HTR-8/SVneo (cell line): Measurements from ENCODE around the gene IMP3.
"Not testable (repeated sequence)": the region's sequence is repeated elsewhere in the genome, so short reads cannot be mapped to it uniquely, and the experiment has no call there.

Source experiments
- DNase-seq: peaks from one replicate; pipeline ENCODE4 v3.0.0; 2011; ENCODE audit warnings: low spot score, mixed read lengths; ENCODE audit not compliant: insufficient read length
- FAIRE-seq: peaks from 2 replicates; lab custom pipeline; 2011; peaks lifted over from hg19 to GRCh38; lab: Jason Lieb, UNC

Gene IMP3

DNA sequence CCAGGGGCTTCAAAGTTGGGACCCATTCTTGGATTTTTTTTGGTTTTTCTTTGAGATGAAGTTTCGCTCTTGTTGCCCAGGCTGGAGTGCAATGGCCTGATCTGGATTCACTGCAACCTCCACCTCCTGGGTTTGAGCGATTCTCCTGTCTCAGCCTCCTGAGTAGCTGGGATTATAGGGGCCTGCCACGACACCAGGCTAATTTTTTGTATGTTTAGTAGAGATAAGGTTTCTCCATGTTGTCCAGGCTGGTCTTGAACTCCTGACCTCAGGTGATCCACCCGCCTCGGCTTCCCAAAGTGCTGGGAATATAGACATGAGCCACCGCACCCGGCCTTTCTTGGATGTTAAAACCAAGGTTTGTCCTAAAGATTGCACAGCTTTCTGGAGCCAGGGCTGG is 6.1 kb downstream of the IMP3 start:
- DNase-seq, FAIRE-seq: not testable (repeated sequence)

DNA sequence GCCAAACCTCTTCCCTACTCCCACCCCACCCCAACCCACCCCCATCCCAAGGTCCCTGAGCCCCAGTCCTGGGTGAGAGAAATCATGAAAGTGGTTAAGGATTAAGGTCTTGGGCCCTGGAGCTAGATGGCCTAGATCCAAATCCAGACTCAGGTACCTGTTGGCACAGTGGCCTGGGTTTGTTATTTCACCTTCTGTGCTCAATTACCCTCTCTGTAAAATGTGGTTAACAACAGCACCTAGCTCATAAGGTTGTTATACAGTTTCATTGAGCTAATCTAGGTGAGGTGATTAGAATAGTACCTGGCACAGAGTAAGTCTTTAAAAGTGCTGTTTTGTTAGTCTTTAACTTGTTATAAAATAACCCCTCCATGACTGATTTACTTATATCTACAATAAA is 8.1 kb downstream of the IMP3 start:
- no peak for FAIRE-seq
- no peak for DNase-seq

DNA sequence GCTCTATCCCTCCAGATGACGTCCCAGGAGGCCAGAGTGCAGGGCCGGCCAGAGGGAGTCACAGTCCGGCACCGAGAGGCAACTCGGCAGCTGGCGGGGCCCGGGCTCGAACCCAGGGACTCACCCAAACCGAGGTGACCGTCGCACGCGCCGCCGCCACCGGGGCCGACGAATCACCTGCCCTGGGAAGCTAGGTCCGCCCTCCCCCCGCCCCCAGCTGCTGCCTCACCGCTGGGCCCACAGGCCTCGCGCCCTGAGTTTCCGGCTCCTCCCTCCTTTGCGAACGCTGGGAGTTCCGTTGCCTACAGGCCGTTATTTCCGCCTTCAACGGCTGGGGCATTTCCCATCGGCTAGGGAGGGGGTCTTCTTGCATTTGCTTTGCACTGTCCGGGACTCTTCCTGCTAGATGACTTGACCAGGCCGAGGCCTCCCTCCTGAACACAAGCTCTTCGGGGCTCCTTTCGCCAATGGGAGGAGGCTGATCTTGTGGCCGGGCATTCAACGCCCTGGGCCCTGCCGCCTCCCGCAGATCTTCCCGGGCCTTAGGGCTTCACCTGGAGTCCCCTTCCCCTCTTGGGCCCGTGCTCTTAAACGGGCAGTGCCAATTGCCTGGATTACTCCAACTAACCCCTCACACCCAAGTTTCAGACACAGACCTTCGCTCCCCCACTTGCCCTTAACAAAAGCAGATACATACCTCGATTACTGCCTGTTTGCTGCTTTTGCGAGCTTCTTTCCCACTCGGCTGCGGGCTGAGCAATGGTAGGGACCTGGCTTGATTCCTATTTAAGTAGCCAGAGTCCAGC is 14.3 kb downstream of the IMP3 start, which contains the start of gene SNUPN:
SNUPN (minus strand) TSS at position 184 of the 806 bp plus-strand sequence. CDS start 4,674 bp downstream, outside the sequence.
- FAIRE-seq (no peak), DNase-seq (peak; percentile 93)

DNA sequence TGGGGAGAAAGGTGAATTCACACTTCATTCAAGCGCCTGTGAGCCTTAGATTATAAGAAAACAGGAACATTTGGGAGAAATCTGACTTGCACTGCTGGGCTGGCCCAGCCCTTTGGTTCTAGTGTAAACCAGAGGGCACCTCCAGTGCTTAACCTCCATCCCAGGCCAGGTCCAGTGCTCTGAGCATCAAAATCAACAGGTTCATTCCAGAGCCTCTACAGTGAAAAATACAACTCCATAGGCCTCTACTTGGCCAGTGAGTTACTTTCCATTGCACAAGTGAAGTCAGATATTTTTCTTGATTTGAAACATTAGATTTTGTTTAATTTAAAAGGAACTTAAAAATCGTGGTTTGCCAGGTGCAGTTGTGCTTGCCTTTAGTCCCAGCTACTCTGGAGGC is 17.5 kb downstream of the IMP3 start:
- FAIRE-seq: no peak

DNA sequence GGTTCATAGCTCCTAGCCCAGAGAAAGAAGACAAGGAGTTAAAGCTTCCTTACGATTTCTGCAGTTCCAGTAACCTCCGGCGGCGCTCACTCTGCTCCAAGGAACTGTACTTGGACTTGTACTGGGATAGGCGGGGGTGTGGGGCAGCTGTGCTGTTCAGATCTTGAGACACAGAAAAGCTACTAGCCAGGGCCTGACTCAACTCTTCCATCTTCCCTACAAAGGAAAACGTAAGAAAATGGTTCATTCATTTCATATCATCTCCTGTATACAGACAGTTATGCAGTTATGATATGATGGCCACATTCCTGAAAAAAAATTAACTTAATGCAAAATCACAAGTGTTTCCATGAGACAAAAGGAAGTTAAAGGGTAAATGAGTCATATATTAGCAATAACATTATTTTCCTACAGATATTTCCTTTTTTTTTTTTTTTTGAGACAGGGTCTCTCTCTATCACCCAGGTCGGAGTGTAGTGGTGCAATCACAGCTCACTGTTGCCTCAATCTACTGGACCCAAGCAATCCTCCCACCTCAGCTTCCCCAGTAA is 19.1 kb downstream of the IMP3 start:
- no peak for FAIRE-seq
- DNase-seq: no peak

More for the DNA sequence above, 17.5 kb downstream of the IMP3 start:
- no peak for DNase-seq

DNA sequence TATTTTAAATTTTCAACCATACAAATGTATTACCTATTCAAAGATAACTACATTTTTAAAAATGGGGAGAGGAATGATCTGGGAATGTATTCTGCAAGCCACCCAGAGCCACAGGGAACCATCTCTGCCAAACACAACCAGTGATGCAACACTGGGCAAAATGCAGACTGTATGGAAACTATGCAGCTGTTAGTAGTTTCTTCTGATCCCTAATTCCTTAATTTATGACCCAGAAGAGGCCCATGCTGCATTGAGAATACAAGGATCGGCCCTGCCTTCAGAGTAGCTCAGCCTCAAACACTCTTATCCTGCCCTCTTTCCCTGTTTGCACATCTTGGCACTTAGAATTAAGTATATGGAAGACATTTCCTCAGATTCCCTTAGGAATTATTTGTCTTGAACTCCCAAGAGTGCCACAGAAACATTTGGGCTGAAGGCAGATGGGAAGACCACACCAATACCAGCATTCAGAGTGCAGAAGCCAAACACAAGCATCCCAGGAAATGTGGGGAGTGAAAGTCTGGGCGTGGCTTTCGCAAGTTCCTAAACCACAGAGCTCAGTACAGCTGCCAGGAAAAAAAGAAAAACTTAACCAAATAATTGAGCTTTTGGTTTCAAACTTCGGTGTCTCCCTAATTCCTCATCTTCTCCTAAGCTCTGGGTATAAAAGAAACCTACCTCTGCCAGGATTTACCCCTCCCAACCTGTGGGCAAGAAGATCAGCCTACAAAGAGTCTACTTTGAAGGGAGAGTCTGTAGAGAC is 19.8 kb downstream of the IMP3 start:
- DNase-seq (no peak), FAIRE-seq (no peak)

DNA sequence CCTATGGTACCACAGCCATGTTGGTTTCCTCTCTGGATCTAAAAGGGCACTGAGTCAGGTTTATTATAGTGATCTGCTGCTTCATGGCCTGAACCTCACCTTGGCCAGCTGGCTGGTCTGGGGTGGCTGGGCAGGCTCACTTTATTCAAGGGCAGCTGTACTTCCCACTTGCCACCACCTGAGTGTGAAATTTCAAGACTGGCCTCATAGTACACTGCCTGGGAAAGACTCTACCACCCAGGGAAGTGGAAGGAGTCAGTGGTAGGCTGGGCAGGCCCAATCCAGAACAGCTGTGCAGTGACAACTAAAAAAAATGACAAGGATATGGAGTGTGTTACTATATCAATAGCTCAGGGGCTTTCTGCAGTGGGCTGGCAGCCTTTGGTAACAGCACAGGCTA is 23.3 kb downstream of the IMP3 start:
- FAIRE-seq (no peak), DNase-seq (no peak)

DNA sequence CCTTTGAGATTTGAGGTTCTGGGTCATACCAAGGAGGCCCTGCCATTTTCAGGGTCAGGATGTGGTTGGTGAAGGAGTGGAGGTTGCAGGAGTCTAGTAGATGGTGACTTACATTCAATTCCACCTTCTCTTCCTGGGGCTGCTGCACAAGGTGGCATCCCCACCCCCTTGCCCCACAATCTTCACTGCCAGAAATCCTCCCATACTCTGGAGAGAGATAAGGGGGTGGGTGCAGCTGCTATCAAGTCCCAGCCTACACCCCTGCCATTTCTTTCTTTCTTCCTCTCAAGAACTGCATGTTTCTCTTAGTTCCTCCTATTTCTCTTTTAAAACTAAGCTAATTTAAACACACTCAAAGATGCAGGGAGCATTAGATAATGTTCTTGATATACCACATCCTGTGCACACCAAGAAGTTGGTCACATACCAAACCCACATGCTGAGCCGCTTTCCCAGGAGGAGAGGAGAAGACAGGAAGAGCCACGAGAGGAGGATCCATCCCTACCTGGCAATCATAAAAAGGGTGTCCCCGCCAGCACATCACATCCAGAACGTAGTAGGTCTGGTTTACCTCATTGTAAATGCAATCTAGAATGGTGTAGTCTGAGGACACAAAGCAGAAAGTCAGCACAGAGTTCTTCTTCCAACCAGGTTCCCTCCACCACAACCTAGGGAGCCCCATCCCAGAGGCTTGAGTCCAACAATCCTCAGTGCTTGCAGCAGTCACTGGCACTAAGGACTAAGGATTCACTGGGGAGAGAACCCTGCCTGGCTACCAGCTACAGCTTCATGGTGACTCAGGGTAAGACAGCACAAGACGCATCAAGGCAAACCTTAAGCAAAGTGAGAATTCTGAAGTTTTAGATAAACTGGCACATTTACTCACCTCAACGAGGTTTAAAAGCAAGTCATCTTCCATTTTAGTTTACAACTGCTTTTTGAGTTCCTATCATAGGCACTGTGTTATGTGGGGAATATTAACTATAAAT is 33.0 kb downstream of the IMP3 start:
- no peak for FAIRE-seq
- no peak for DNase-seq

DNA sequence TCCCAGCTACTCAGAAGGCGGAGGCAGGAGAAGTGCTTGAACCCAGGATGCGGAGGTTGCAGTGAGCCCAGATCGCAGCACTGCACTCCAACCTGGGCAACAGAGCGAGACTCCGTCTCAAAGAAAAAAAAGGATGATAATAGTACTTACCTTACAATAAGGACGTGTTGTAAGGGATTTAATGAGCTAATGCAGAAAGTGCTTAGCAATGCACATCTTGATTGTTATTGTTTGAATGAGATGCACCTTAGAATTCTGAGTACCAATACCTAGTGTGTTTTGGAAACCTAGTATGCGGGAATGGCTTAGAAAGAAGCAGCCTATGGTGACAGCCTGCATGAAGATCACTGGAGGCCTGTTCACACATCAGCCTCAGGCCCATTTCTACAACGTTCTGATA is 34.0 kb downstream of the IMP3 start:
- no peak for DNase-seq
- FAIRE-seq: no peak

DNA sequence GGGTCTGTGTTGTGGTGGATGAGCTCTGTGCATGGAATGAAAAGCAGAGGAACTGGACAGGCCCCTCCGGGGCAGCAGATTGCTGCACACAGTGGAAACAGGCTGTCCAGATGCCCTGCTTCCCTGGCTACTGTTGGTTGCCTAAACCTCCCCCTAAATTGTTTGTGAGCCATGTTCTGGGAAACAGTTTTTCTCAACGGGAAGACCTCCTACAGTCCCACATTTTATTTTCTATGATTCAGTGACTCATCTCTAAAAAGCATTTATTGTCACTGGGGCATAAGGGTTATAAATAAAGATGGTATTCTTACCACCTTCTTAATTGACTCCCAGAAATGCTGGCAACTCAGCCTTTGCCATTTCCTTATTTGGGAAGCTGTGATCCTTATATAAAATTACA is 40.6 kb downstream of the IMP3 start:
- FAIRE-seq (no peak), DNase-seq (no peak)

DNA sequence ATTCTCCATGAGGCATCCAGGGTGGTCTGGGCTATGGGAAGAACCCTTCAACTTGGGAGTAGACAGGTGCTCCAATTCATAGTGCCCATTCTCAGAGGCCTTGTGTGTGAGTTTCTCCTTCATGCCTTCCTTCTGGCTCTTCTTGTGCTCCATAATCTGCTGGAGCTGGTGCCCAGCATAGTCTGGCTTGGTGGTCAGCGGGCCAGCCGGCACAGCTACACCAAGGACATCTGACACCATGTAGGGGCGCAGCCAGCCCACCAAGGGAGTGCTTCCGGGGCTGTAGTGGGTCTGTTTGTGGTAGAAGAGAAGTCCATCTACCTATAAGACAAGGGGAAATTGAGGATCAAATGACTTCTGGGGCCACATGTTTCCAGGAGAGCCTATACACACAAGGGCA is 41.7 kb downstream of the IMP3 start:
- DNase-seq (no peak), FAIRE-seq (no peak)

DNA sequence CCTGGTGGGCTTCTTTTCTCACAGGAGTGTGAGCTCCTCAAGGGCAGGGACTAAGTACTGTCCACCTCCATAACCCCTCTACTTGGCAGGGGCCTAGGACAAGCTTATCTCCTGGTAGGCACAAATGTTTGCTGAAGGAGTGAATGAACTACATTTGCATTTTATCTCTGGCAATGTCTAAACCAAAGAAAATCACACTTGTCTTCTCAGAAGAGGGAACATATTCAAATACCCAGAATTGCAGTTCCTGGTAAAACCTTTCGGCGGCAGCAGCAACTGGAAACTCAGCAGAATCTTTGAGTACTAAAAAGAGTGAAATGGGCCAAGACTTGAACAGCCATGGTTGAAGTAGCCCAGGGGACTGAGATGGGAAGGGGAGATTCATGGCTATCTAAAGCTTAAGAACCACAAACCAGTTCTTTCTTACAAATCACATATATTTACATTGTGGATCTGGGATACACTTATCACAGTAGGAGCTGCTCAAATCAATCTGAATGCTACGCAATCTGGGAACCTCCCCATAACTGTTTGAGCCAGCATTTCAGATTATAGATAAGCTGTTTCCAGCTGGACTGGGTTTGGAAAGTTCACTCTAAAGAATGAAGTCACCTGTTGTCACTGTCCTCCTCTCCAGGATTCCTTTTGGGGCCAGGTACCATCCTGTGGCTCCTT is 42.2 kb downstream of the IMP3 start:
- DNase-seq: no peak
- FAIRE-seq: no peak

DNA sequence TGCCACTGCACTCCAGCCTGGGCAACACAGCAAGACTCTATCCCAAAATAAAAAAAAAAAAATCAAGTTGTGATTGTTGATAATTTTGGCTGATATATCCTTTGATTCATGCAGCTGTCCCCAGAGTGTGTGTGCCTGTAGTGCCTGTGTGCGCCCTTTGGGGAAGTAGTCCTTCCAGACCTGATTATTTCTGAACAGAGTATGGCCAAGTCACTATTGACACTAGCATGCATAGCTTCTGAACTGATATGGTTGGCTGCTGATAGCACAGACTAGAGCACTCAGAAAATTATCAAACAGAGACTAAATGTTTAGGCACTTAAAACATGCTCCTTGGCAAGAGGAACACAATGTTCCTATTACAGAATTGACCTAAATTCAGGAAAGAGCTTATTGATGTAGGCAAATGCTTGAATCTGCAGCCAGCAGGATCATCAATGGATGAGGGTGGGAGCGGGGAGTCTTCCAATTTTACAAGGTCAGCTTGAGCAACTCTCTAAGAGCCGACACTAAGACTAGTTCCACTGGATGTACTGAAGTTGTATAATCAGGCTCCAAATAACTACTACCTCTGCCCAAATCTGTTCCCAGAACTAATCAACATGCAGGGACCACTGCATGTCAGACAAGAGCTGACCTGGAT is 43.2 kb downstream of the IMP3 start:
- FAIRE-seq (no peak), DNase-seq (no peak)

DNA sequence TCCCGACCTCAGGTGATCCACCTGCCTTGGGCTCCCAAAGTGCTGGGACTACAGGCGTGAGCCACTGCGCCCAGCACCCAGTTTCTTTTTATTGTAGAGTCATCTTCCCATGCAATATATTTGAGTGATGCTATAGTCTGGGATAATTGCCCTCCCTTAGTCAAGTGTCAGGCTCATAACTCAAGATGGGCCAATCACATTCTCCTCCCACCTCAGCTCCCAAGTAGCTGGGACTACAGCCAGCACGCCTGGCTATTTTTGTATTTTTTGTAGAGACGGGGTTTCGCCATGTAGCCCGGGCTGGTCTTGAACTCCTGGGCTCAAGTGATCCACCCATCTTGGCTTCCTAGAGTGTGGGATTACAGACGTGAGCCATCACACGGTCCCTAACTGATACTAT is 45.7 kb downstream of the IMP3 start:
- no peak for FAIRE-seq
- DNase-seq: no peak

DNA sequence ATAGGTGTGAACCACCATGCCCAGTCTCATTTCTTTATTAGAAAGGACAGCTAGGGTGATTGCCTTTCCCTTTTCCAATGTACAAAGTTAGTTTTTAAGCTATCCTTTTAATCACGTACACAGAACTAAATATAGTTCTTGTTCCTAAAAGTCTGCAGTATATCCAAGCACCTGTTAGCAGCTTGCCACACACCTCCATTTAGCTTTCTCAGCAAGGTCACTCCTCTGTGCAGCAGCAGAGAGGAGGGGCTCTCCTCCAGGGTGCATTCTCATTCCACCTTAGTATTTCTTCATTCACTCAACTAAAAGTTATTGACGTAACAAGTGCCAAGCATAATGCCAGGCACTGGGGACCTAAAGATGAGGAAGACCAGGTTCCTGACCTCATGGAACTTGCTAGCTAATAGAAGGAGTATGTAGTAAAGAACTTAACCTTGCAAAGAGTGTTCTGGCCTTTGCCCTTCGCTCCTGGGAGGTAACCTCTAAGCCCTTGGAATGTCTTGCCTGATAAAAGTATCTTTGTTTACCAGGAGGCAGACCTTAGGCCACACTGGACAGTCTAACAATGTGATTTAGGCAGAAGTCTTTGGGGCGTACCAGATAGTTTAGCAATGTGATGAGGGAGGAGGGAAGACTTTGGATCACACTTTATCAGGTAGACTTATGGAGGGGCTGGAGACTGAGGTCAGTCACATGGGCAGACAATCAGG is 48.2 kb downstream of the IMP3 start:
- DNase-seq (no peak), FAIRE-seq (no peak)

DNA sequence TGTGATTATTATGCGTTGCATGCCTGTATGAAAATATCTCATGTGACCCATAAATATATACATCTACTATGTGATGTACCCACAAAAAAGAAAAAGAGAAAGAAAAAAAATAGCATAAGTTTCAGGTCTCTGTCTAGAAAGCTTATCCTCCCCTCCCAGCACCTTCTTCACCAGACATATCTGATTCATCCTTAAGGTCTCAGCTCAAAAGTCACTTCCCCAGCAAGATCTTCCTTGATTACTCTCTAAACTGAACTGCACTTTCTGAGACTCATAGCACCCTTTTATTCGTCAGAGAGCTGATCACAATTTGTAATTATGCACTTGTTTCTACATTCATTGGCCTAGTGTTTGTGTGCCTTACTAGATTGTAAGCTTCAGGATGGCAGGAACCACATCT is 49.8 kb downstream of the IMP3 start:
- FAIRE-seq: no peak

More for the DNA sequence above, 49.8 kb downstream of the IMP3 start:
- no peak for DNase-seq
